GM23338 (cell line): ENCODE results near the gene IFNW1. TPM values are rescaled to one million over a fixed set of nuclear protein-coding genes. Genes with fewer than 3 reads are reported as not detected.

Experiments
- ATAC-seq: fragments of 200-7000 bp; cut with Tn5 transposase; 3 replicates; pipeline ENCODE4 v1.9.1; 2020
- DNase-seq: peaks from one replicate; pipeline ENCODE4 v3.0.0-alpha.2; 2015; ENCODE audit warnings: low spot score
- H2AFZ ChIP-seq: fragments of 200-600 bp; sonication (generic); 2 replicates; pipeline ENCODE4 v1.8.0; 2016; ENCODE audit warnings: antibody characterized with exemption, mild to moderate bottlenecking, moderate library complexity
- H3F3A ChIP-seq: fragments of 200-600 bp; sonication (generic); replicated peaks from 2 replicates; pipeline ENCODE4 v1.8.0; 2017; ENCODE audit warnings: antibody characterized with exemption, mixed run types, low read depth
- H3K27ac ChIP-seq: fragments of 200-600 bp; sonication (generic); 2 replicates; pipeline ENCODE4 v1.6.1; 2016; ENCODE audit warnings: low read depth
- H3K27me3 ChIP-seq: fragments of 200-600 bp; sonication (generic); 2 replicates; pipeline ENCODE4 v1.8.0; 2016; ENCODE audit warnings: mild to moderate bottlenecking, mixed run types, moderate library complexity; ENCODE audit not compliant: insufficient read depth
- H3K36me3 ChIP-seq: fragments of 200-600 bp; sonication (generic); 2 replicates; pipeline ENCODE4 v1.8.0; 2016; ENCODE audit warnings: mild to moderate bottlenecking; ENCODE audit not compliant: insufficient read depth
- H3K4me1 ChIP-seq: fragments of 200-600 bp; sonication (generic); 2 replicates; pipeline ENCODE4 v1.8.0; 2016; ENCODE audit warnings: mild to moderate bottlenecking, moderate library complexity; ENCODE audit not compliant: insufficient read depth
- H3K4me2 ChIP-seq: fragments of 200-600 bp; sonication (generic); 2 replicates; pipeline ENCODE4 v1.7.1; 2017; ENCODE audit warnings: mixed run types
- H3K4me3 ChIP-seq: fragments of 200-600 bp; sonication (generic); 2 replicates; pipeline ENCODE4 v1.6.1; 2016; ENCODE audit warnings: mixed run types
- H3K79me2 ChIP-seq: fragments of 200-600 bp; sonication (generic); replicated peaks from 2 replicates; pipeline ENCODE4 v1.8.0; 2017; ENCODE audit warnings: mild to moderate bottlenecking; ENCODE audit not compliant: insufficient read depth
- H3K9me2 ChIP-seq: fragments of 200-600 bp; sonication (generic); 2 replicates; pipeline ENCODE4 v1.8.0; 2017; ENCODE audit not compliant: insufficient read depth
- H4K20me1 ChIP-seq: fragments of 200-600 bp; sonication (generic); replicated peaks from 2 replicates; pipeline ENCODE4 v1.8.0; 2017; ENCODE audit warnings: mild to moderate bottlenecking; ENCODE audit not compliant: insufficient read depth
- H3K27ac Mint-ChIP-seq: 2 replicates; pipeline ENCODE4 v1.8.0; 2020; ENCODE audit warnings: inconsistent platforms, mild to moderate bottlenecking, moderate library complexity, mixed read lengths
- H3K27me3 Mint-ChIP-seq: 3 replicates; pipeline ENCODE4 v1.8.0; 2022; ENCODE audit warnings: low read depth, mild to moderate bottlenecking, moderate library complexity, mixed read lengths, inconsistent platforms; ENCODE audit not compliant: insufficient read depth, poor library complexity
- H3K36me3 Mint-ChIP-seq: 3 replicates; pipeline ENCODE4 v1.8.0; 2021; ENCODE audit warnings: low read depth, mild to moderate bottlenecking, inconsistent platforms, moderate library complexity, mixed read lengths
- H3K4me1 Mint-ChIP-seq: 3 replicates; pipeline ENCODE4 v1.8.0; 2020; ENCODE audit warnings: mild to moderate bottlenecking, inconsistent platforms, mixed read lengths
- H3K4me3 Mint-ChIP-seq: 3 replicates; pipeline ENCODE4 v1.8.0; 2021; ENCODE audit warnings: moderate library complexity, mild to moderate bottlenecking, inconsistent platforms, mixed read lengths
- H3K9me3 Mint-ChIP-seq: 3 replicates; pipeline ENCODE4 v1.8.0; 2020; ENCODE audit warnings: moderate library complexity, mild to moderate bottlenecking, inconsistent platforms, mixed read lengths
- CREB1 ChIP-seq: fragments of 250-450 bp; sonication (Bioruptor Pico); IDR thresholded peaks from 2 replicates; pipeline ENCODE4 v1.5.0; 2020; ENCODE audit warnings: low read depth, mild to moderate bottlenecking, moderate library complexity
- REST ChIP-seq: IDR thresholded peaks from one replicate; pipeline ENCODE4 v1.6.1; 2018; ENCODE audit warnings: antibody characterized with exemption; ENCODE audit not compliant: unreplicated experiment
- ZNF331 ChIP-seq: fragments of 250-450 bp; sonication (Bioruptor Pico); IDR thresholded peaks from 2 replicates; pipeline ENCODE4 v1.5.0; 2020; ENCODE audit warnings: low read depth, mild to moderate bottlenecking, moderate library complexity
- ZNF462 ChIP-seq: fragments of 250-450 bp; sonication (Bioruptor Pico); IDR thresholded peaks from 2 replicates; pipeline ENCODE4 v1.5.0; 2020; ENCODE audit warnings: mild to moderate bottlenecking, moderate library complexity
- polyA plus RNA-seq: library from polyadenylated mRNA; unstranded; fragments of >200 nt; fragmentation: Nextera tagmentation; extraction: Ambion mirVana; gene quantifications from 2 replicates; pipeline ENCODE4 v1.2.1, GENCODE V29; 2016
- total RNA-seq: library from RNA; depleted of rRNA; stranded (reverse); fragments of >200 nt; shearing (Covaris generic); gene quantifications from 2 replicates; pipeline ENCODE4 v1.2.3, GENCODE V29; 2014
- TF ChIP-seq, protein P1 (sequence below): IDR thresholded peaks from 2 replicates; pipeline ENCODE4 v1.6.1; 2016; ENCODE audit warnings: antibody characterized with exemption

Gene IFNW1
- total and polyA plus RNA-seq, 2 experiments from 2014 or later, result not detected

GRCh38 chr9:21121595-21122251 lies 19.9 kb downstream of the IFNW1 start:
- H3K9me3 Mint-ChIP-seq, result no peaks in the 10 kb centered on the region
- TF ChIP-seq CREB1 (CRISPR knock-in tag), result no peak
- no peak for TF ChIP-seq REST
- TF ChIP-seq ZNF331 (CRISPR knock-in tag), result no peak
- TF ChIP-seq, protein P1, sequence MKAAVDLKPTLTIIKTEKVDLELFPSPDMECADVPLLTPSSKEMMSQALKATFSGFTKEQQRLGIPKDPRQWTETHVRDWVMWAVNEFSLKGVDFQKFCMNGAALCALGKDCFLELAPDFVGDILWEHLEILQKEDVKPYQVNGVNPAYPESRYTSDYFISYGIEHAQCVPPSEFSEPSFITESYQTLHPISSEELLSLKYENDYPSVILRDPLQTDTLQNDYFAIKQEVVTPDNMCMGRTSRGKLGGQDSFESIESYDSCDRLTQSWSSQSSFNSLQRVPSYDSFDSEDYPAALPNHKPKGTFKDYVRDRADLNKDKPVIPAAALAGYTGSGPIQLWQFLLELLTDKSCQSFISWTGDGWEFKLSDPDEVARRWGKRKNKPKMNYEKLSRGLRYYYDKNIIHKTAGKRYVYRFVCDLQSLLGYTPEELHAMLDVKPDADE, result no peak
- no peak for TF ChIP-seq ZNF462
- no peaks in the 10 kb centered on the region for H3K4me1 Mint-ChIP-seq

More at GRCh38 chr9:21121595-21122251, 19.9 kb downstream of the IFNW1 start:
- H3K36me3 ChIP-seq, result no peaks in the 10 kb centered on the region
- 0 out of 2 replicates have a peak overlapping the region, but pooled peaks have one; percentile 5 for H2AFZ ChIP-seq
- H3K27me3 ChIP-seq, result no peaks in the 10 kb centered on the region
- no peaks in the 10 kb centered on the region for H3K27me3 Mint-ChIP-seq
- no peaks in the 10 kb centered on the region for H3F3A ChIP-seq
- no peaks in the 10 kb centered on the region for H3K79me2 ChIP-seq
- no peak overlapping the region for H3K4me3 ChIP-seq
- H3K36me3 Mint-ChIP-seq, result no peaks in the 10 kb centered on the region
- H4K20me1 ChIP-seq, result no peaks in the 10 kb centered on the region
- H3K4me1 ChIP-seq, result no peaks in the 10 kb centered on the region
- no peak overlapping the region for H3K27ac ChIP-seq
- H3K27ac Mint-ChIP-seq, result no peak overlapping the region
- H3K9me2 ChIP-seq, result no peaks in the 10 kb centered on the region
- H3K4me3 Mint-ChIP-seq, result no peak overlapping the region
- H3K4me2 ChIP-seq, result no peak overlapping the region
- ATAC-seq (no peak), DNase-seq (no peak)
